ENCODE results near the gene PLXNA1. TPM values are rescaled to one million over a fixed set of nuclear protein-coding genes. Genes with fewer than 3 reads are reported as not detected.

The PLXNA1 gene
- total and polyA plus RNA-seq, 2 of the 8 experiments (the other 6 are each of a cell fraction or from before 2014, with no cell fraction given) = 47.5 to 54.9 TPM

- H3K18ac ChIP-seq (ENCODE audit: extremely low read depth, low read length) = no peak overlapping the region
- H3K4ac ChIP-seq (replicated peaks; ENCODE audit: insufficient read length, low read depth, low read length) = no peak overlapping the region
- no peak overlapping the region for H2AK5ac ChIP-seq (ENCODE audit: low read depth, low read length)
- H4K8ac ChIP-seq (ENCODE audit: extremely low read depth, insufficient read depth, low read length) = no peak overlapping the region
- H3K36me3 ChIP-seq (ENCODE audit: control insufficient read depth in 2 of 4, insufficient read depth in 4 of 4, low read length in 3 of 4) = peaks cover 2 to 16% (median 11%) of the 10 kb centered on the region in 4 experiments; a peak in 6 of 8 replicates
- TF ChIP-seq SRF (IDR thresholded peaks at IDR 0.05; ENCODE audit: low read depth, low read length) = no peak
- TF ChIP-seq SP4 (IDR thresholded peaks at IDR 0.05; ENCODE audit: low read length) = no peak
- no peak for TF ChIP-seq CBX5 (IDR thresholded peaks at IDR 0.05; ENCODE audit: low read depth, low read length)
- TF ChIP-seq CTBP2 (IDR thresholded peaks at IDR 0.05; ENCODE audit: borderline replicate concordance, insufficient read depth, insufficient read length, low read length) = no peak
- no peak for TF ChIP-seq EP300 (IDR thresholded peaks at IDR 0.05; ENCODE audit: borderline replicate concordance in 1 of 2, low read depth in 2 of 2, low read length in 2 of 2)
- no peak for TF ChIP-seq NRF1 (IDR thresholded peaks at IDR 0.05; ENCODE audit: low read depth, low read length)
- TF ChIP-seq, protein P1, sequence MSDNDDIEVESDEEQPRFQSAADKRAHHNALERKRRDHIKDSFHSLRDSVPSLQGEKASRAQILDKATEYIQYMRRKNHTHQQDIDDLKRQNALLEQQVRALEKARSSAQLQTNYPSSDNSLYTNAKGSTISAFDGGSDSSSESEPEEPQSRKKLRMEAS (IDR thresholded peaks at IDR 0.05) = no peak
- no peak for TF ChIP-seq EZH2 (IDR thresholded peaks at IDR 0.05; ENCODE audit: low read depth, low read length, severe bottlenecking)
- TF ChIP-seq, protein P2, sequence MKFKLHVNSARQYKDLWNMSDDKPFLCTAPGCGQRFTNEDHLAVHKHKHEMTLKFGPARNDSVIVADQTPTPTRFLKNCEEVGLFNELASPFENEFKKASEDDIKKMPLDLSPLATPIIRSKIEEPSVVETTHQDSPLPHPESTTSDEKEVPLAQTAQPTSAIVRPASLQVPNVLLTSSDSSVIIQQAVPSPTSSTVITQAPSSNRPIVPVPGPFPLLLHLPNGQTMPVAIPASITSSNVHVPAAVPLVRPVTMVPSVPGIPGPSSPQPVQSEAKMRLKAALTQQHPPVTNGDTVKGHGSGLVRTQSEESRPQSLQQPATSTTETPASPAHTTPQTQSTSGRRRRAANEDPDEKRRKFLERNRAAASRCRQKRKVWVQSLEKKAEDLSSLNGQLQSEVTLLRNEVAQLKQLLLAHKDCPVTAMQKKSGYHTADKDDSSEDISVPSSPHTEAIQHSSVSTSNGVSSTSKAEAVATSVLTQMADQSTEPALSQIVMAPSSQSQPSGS (IDR thresholded peaks at IDR 0.05; ENCODE audit: low read length) = no peak
- TF ChIP-seq JUND (IDR thresholded peaks at IDR 0.05; ENCODE audit: low read length) = no peak
- no peak overlapping the region for H2BK20ac ChIP-seq (ENCODE audit: low read length)
- H2BK15ac ChIP-seq (ENCODE audit: low read length) = no peak overlapping the region
- H3K4me1 ChIP-seq (replicated peaks in 1 of 4; ENCODE audit: control insufficient read depth in 3 of 4, insufficient read depth in 4 of 4, low read length in 3 of 4) = peaks cover 0 to 23% (median 12%) of the 10 kb centered on the region in 4 experiments; a peak in 6 of 7 replicates
- H3K23me2 ChIP-seq (ENCODE audit: low read depth, low read length) = peaks cover 6% of the 10 kb centered on the region; the same call in 1 of the 2 replicates
- FAIRE-seq (no peak), DNase-seq (ENCODE audit: low read depth in 1 of 2, low spot score in 2 of 2) (no peak)
- H3K56ac ChIP-seq (replicated peaks; ENCODE audit: insufficient read length, low read depth, low read length) = no peak overlapping the region
- peaks cover 8 to 62% of the 10 kb centered on the region in 2 experiments; a peak in 3 of 4 replicates for H3K79me2 ChIP-seq (ENCODE audit: control insufficient read depth in 1 of 2, insufficient read depth in 2 of 2, low read length in 2 of 2)
- 83% methylated on average over 9 of the region's 9 CpGs; no CpG with 5 or more reads in 1 of the 2 experiments for WGBS, 2 experiments (ENCODE audit: extremely low coverage in 1 of 2, insufficient coverage in 1 of 2, insufficient read length in 1 of 2, insufficient replicate concordance in 2 of 2, low coverage in 1 of 2, low lambda C conversion rate in 2 of 2, missing lambda C conversion rate in 1 of 2)
- H3K27me3 ChIP-seq (replicated peaks in 1 of 4; ENCODE audit: control insufficient read depth in 3 of 4, extremely low read depth in 1 of 4, insufficient read depth in 3 of 4, low read length in 3 of 4) = peaks cover 0 to 7% (median 3%) of the 10 kb centered on the region in 4 experiments; a peak in 5 of 7 replicates
- no peak overlapping the region for H3K4me2 ChIP-seq (ENCODE audit: insufficient read depth in 1 of 2, low read depth in 2 of 2, low read length in 2 of 2)
- peaks cover 26 to 48% of the 10 kb centered on the region in 2 experiments for H4K20me1 ChIP-seq (replicated peaks in 1 of 2; ENCODE audit: control insufficient read depth in 1 of 2, insufficient read depth in 2 of 2, low read length in 2 of 2)
- no peak overlapping the region for H2BK5ac ChIP-seq (ENCODE audit: low read depth, low read length)
- POLR2A ChIA-PET (ENCODE audit: partially characterized antibody) = interaction anchor here (2.2 kb wide), 1 partner anchor 14 kb away, joined by 9 read pairs; no protein-coding TSS in a partner anchor
- no peak overlapping the region for H3K27ac ChIP-seq (ENCODE audit: low read depth, low read length)
- CTCF ChIA-PET (ENCODE audit: partially characterized antibody) = interaction anchor here (0.7 to 10.0 kb wide), 9 partner anchors 9 to 307 kb away, joined by 3 to 74 read pairs (median 4); no protein-coding TSS in a partner anchor
- no peak overlapping the region for H4K5ac ChIP-seq (ENCODE audit: insufficient read length, low read depth, low read length)
- peaks cover 28% of the 10 kb centered on the region for H3K79me1 ChIP-seq (ENCODE audit: low read depth, low read length)
- H2BK12ac ChIP-seq (ENCODE audit: low read depth, low read length) = no peak overlapping the region
- no peak overlapping the region for H4K91ac ChIP-seq (replicated peaks; ENCODE audit: insufficient read length, low read length)
- no peak overlapping the region for H3K9ac ChIP-seq (replicated peaks in 1 of 4; ENCODE audit: extremely low read depth in 1 of 4, low read depth in 3 of 4, low read length in 3 of 4)
- no peak overlapping the region for H3K23ac ChIP-seq (ENCODE audit: insufficient read length)
- no peaks in the 10 kb centered on the region for H3K9me3 ChIP-seq (ENCODE audit: insufficient read depth in 2 of 2, low read depth in 1 of 2, low read length in 1 of 2)
- no peak overlapping the region for H2BK120ac ChIP-seq (replicated peaks; ENCODE audit: low read depth, low read length)
- H2AFZ ChIP-seq (ENCODE audit: low read length) = no peak overlapping the region
- H3K14ac ChIP-seq (ENCODE audit: insufficient read length) = no peak overlapping the region
- H3K4me3 ChIP-seq (ENCODE audit: extremely low read depth in 1 of 4, insufficient read depth in 2 of 4, low read depth in 3 of 4, low read length in 4 of 4) = no peak overlapping the region
These were observed 3.1 kb downstream of the PLXNA1 start for GRCh38 chr3:126986001-126986400.

Data from H1 (cell line).